HG03095 (cell line): ENCODE results near the gene SIK3.

Source experiments
- ATAC-seq: cut with Tn5 transposase; IDR thresholded peaks from one replicate; pipeline ENCODE4 v1.9.1; 2021; ENCODE audit warnings: moderate library complexity; ENCODE audit not compliant: unreplicated experiment

Gene SIK3

GRCh38 chr11:116973270-116973669 lies 125.0 kb downstream of the SIK3 start:
- no peak for ATAC-seq

GRCh38 chr11:116972691-116973090 lies 125.5 kb downstream of the SIK3 start:
- ATAC-seq: no peak

- no peak for ATAC-seq
Measured at GRCh38 chr11:116970485-116971292, 127.5 kb downstream of the SIK3 start.

- ATAC-seq: no peak
Measured at GRCh38 chr11:116969694-116970093, 128.5 kb downstream of the SIK3 start.

- no peak for ATAC-seq
Measured at GRCh38 chr11:116964269-116964668, 134.0 kb downstream of the SIK3 start.

- no peak for ATAC-seq
Measured at GRCh38 chr11:116963813-116964212, 134.4 kb downstream of the SIK3 start.

GRCh38 chr11:116962108-116962507 lies 136.1 kb downstream of the SIK3 start:
- ATAC-seq: no peak

- ATAC-seq: no peak
Measured at GRCh38 chr11:116960930-116961329, 137.3 kb downstream of the SIK3 start.

- ATAC-seq: no peak
Measured at GRCh38 chr11:116958246-116958645, 140.0 kb downstream of the SIK3 start.

GRCh38 chr11:116955949-116956348 lies 142.3 kb downstream of the SIK3 start:
- no peak for ATAC-seq

GRCh38 chr11:116955548-116955947 lies 142.7 kb downstream of the SIK3 start:
- ATAC-seq: no peak

GRCh38 chr11:116953530-116954285 lies 144.5 kb downstream of the SIK3 start:
- ATAC-seq: no peak

GRCh38 chr11:116951762-116952161 lies 146.5 kb downstream of the SIK3 start:
- no peak for ATAC-seq

- no peak for ATAC-seq
Measured at GRCh38 chr11:116950210-116950609, 148.0 kb downstream of the SIK3 start.

- ATAC-seq: no peak
Measured at GRCh38 chr11:116948391-116948790, 149.8 kb downstream of the SIK3 start.

- ATAC-seq: no peak
Measured at GRCh38 chr11:116946414-116946813, 151.8 kb downstream of the SIK3 start.

GRCh38 chr11:116939499-116939898 lies 158.7 kb downstream of the SIK3 start:
- ATAC-seq: no peak

- no peak for ATAC-seq
Measured at GRCh38 chr11:116938471-116939070, 159.7 kb downstream of the SIK3 start.

- ATAC-seq: no peak
Measured at GRCh38 chr11:116936754-116937446, 161.3 kb downstream of the SIK3 start.

- no peak for ATAC-seq
Measured at GRCh38 chr11:116935514-116935913, 162.7 kb downstream of the SIK3 start.

- no peak for ATAC-seq
Measured at GRCh38 chr11:116935089-116935488, 163.1 kb downstream of the SIK3 start.
